ENCODE measurements around the gene BCORL1.
A peak's percentile ranks its signal among the peaks of the same experiment; 100 is the strongest.

The BCORL1 gene

DNA sequence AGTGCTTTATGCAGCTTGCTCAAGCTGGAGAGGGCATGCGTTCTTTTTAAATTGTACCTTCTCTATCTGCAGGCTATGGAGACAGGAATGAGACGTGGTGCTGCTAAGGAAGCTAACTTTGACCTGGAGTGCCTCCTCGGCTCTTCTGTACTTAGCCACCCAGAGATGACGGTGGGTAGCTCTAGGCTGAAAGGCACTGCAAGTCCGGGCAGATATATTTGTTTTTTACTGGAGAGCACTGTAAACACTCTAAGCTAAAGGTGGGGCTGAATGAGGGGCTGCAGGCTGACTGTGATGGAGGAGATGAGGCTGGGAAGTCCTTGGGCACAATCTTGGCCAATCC is 115.7 kb downstream of the BCORL1 start:
- DNase-seq: no peak

DNA sequence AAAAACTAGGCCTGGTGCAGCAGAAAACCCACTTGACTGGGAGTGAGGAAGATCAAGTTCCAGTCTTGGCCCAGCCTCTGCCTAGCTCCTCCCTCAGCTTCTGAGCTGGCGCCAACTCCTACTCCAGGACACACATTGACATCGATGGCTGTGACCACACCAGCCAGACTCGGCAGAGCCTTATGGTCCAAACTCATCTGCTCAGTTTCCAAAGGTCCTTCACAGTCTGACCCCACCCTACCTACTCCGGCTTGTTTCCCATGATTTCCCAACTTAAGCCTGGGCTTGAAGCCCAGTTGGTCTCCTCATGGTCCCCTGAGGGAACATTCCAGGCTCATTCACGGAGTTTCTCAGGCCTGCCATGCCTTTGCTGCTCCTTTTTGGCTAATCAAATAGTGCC is 117.7 kb downstream of the BCORL1 start:
- DNase-seq: peak in 1 of 2 experiments; percentile 27

DNA sequence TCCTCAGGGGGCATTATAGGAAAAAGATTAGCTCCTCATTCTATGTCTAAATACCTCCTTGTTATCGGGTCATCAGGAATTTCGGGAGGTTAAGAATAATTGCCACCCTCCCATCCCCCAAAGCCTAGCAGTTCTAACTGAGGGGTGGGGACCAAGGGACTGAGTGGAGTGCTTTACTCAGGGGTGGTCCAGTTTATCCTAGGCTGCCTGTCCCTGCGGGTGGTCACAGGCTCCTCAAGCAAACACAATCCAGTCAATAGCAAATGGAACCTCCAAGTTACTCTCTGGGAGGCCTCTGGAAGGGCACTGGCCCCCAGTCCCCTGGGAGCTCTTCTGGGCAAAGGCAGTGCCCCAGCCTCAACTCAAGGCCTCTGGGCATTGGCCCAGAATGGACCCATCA is 121.2 kb downstream of the BCORL1 start:
- DNase-seq: no peak

DNA sequence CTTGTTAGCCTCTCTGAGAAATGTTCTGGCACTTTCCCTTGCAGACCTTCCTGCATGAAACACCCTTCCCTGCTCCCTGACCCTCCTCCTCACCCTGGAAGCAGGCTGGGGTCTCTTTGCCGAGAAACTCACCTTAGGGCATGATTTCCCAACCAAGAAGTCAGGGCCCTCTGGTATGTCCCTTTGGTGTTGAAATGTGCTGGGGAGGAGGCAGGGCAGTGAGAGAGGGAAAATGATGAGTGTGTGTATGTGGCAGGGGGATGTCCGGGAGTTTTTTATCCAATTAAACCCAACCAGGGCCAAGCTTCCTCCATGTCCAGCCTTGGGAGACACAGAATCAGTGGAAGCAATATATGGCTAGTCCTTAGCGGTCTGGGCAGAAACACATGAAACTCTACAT is 122.8 kb downstream of the BCORL1 start:
- no peak for DNase-seq

DNA sequence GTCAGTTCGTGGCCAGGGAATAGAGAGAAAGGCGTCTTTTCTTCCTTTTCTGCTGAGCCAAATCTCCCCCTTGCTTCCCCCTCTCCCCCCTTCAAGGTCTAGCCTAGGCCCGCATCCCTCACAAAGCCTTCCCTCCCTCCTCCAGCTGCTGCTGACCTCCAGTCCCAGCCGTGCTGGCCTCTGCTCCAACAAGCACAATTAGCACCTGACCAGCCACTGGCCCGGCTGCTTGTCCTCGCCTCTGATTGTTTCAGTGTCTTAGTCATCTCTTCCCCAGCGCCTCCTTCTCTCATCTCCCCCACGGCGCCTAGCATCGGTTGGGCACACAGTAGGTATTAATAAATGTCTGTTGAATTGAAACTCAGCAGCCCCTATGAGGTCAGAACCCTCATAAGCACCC is 123.6 kb downstream of the BCORL1 start:
- no peak for DNase-seq
